Measurements from ENCODE around the gene CSPG4.
"Not testable (repeated sequence)": the region's sequence is repeated elsewhere in the genome, so short reads cannot be mapped to it uniquely, and the experiment has no call there.

The CSPG4 gene

DNA sequence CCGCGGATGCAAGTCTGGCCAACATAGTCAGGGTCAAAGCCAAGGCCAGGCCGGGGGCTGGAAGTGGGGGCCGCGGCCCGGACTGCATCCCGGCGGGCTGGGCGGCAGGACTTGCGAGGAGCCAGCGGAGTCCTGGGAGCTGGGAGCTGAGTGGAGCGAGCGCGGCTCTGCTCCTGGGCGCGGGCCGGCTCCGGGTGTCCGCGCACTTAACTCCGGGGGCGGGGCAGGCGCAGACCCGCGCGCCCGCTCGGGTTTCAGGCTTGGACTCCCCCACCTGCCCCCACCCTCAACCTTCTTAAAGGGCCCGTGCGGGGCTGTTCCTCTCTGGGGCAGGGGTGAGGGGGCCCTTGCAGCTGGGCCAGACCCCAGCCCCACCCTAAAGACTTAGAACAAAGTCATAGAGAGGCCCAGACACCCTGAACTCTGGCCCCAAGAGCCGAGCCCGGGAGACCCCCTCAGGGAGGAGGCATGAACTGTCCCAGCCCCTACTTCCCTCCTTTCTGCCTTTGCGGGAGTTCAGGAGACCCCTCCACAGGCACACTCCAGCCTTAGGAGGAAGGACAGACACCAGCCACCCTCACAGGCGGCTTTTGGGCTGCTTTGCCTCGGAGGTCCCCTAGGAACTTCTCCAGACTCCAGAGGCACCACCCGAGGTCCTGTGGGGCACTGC is at the start of gene CSPG4:
CSPG4 (minus strand) TSS at position 181 of the 670 bp plus-strand sequence; CDS start at position 88, 93 bp downstream.
- DNase-seq (ENCODE audit: low read depth) = no peak
- TF ChIP-seq CTCF (IDR thresholded peaks at IDR 0.05; ENCODE audit: insufficient read depth, low read depth, low read length, missing control alignments) = no peak
- H3K4me3 ChIP-seq (ENCODE audit: low read depth, low read length) = no peak within 1 kb of the TSS

DNA sequence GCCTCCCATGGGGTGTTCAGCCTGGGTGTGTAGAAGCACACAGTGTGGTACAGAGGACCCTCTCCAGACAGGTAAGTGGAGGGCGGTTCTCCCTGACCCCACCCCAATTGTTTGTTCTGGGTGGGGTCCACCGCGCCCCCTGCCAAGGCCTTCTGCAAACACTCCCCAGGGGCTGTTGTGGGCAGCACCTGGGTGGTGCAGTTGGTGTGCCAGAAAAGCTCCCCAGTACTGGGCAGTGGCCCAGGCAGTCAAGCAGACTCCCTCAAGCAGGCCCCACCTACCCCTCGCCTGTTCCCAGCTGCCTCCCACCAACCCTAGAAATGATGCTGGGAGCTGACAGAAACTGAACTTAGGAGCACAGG is 49.7 kb upstream of the CSPG4 start:
- H3K4me3 ChIP-seq (ENCODE audit: low read depth, low read length); DNase-seq (ENCODE audit: low read depth): not testable (repeated sequence)

DNA sequence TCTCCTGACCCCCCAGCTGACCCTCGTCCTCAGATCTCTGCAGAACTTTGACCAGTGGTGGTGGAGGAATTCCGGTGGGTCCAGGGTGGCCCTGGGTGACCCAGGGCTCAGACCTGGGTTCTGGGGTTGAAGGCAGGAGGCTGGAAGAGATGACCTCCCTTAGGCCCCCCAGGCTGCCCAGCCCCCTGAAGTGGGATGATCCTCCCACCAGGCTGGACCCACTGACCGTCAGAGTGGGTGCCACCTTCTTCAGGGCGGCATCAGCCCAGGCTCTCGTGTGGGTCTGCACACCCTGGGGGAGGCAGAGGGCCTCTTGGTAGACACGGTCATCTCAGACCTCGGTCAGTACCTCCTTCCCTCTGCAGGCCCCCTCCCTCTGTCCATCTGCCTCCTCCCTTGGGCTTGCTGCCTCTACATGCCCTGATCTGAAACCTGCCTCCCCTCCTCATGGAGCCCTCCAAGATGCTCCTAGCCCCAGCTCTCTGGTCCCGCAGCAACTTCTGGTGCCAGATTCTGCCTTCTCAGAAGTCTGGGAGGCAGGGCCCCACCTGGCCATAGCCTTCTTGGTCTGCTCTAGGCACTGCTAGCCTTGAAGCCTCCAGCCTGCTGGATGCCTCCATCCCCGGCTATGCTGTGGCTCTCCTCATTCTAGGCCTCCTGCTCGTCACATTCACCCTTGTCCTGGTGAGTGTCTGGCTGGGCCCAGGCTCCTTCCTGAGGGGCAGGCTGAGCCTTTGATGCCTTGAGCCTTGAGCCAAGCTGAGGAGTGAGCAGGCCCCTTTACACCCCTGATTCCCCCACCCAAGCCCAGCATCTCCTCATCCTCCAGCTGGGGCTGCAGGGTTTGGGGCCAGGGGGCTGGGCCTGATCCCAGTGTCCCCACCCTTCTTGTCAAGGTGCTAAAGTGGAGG is 49.1 kb upstream of the CSPG4 start:
- TF ChIP-seq CTCF (IDR thresholded peaks at IDR 0.05; ENCODE audit: insufficient read depth, low read depth, low read length, missing control alignments) = no peak
- no peak for DNase-seq (ENCODE audit: low read depth)
- no peak overlapping the region for H3K4me3 ChIP-seq (ENCODE audit: low read depth, low read length)

- DNase-seq (ENCODE audit: low read depth) = no peak
- no peak for TF ChIP-seq CTCF (IDR thresholded peaks at IDR 0.05; ENCODE audit: insufficient read depth, low read depth, low read length, missing control alignments)
- no peak overlapping the region for H3K4me3 ChIP-seq (ENCODE audit: low read depth, low read length)
Observed at GRCh38 chr15:75760704-75761435, 48.2 kb upstream of the CSPG4 start.

GRCh38 chr15:75760131-75760520 is 47.5 kb upstream of the CSPG4 start:
- not testable (repeated sequence) for H3K4me3 ChIP-seq (ENCODE audit: low read depth, low read length); DNase-seq (ENCODE audit: low read depth)

DNA sequence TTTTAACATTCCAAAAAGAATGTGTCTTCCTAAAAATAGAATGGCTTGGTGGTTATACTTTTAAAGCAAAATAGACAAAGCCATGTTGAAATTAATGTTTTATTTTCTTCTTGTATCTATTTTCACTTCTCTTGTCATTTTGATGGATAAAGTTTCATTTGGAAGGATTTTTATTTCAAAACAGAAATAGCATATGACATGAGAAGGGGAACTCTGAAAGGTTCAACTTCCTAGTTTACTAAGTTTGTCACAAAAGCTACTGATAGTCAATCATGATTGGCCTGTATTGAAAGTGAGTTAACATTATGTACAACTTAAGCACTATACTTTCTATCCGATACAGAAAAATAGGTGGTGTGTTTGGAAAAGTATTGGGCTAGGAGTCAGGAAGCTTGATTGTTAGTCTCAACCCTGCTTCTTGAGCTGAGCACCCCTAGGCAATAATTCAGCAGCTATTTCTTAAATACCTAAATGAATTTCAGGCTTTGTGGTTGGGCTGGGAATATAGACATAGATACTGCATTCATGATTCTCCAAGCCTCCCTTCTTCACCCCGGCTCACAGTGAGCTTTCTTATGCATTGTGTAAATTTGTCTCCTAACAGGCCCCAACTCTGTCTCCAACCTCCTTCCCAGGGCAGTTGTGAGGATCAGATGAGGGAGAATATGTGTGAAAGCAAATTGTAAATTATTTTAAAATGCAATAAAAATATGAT is 46.9 kb upstream of the CSPG4 start:
- no peak for TF ChIP-seq CTCF (IDR thresholded peaks at IDR 0.05; ENCODE audit: insufficient read depth, low read depth, low read length, missing control alignments)
- H3K4me3 ChIP-seq (ENCODE audit: low read depth, low read length) = peak overlapping the region; percentile 57
- DNase-seq (ENCODE audit: low read depth) = no peak

- H3K4me3 ChIP-seq (ENCODE audit: low read depth, low read length) = peak overlapping the region; percentile 57
- DNase-seq (ENCODE audit: low read depth) = peak; percentile 88
- TF ChIP-seq CTCF (IDR thresholded peaks at IDR 0.05; ENCODE audit: insufficient read depth, low read depth, low read length, missing control alignments) = no peak
Observed at GRCh38 chr15:75758071-75758872, 45.6 kb upstream of the CSPG4 start.

DNA sequence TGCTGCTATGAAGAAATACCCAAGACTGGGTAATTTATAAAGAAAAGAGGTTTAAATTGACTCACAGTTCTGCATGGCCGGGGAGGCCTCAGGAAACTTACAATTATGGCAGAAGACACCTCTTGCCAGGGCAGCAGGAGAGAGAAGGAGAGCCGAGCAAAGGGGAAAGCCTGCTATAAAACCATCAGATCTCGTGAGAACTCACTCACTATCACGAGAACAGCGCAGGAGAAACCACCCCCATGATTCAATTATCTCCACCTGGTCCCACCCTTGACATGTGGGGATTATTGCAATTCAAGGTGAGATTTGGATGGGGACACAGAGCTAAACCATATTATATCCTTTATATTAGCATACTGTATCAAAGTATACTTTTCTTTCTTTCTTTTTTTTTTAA is 42.2 kb upstream of the CSPG4 start:
- DNase-seq (ENCODE audit: low read depth); H3K4me3 ChIP-seq (ENCODE audit: low read depth, low read length): not testable (repeated sequence)
